WTC11 (cell line): ENCODE data around the gene MAGOHB. TPM values are rescaled to one million over a fixed set of nuclear protein-coding genes. Genes with fewer than 3 reads are reported as not detected.

Source experiments
- ATAC-seq: fragments of 200-7000 bp; cut with Tn5 transposase; 2 replicates; pipeline ENCODE4 v1.10.0; 2021; ENCODE audit warnings: mild to moderate bottlenecking, moderate library complexity
- CTCF ChIA-PET: fragments of 300-600 bp; sonication (Branson Sonifier 250); formaldehyde crosslinking; loops from one replicate; lab custom pipeline; 2021; ENCODE audit warnings: antibody characterized with exemption; lab: Charles Lee
- POLR2A ChIA-PET: fragments of 350-600 bp; sonication (Branson Sonifier 250); formaldehyde crosslinking; loops from one replicate; lab custom pipeline; 2021; ENCODE audit warnings: antibody characterized with exemption; lab: Charles Lee
- DNase-seq: peaks from one replicate; pipeline ENCODE4 v3.0.0; 2021; ENCODE audit warnings: low spot score
- H3K27ac Mint-ChIP-seq: 2 replicates; pipeline ENCODE4 v1.8.0; 2021; ENCODE audit warnings: mixed read lengths
- H3K27me3 Mint-ChIP-seq: 2 replicates; pipeline ENCODE4 v1.8.0; 2021; ENCODE audit warnings: low read depth, mild to moderate bottlenecking, moderate library complexity, mixed read lengths
- H3K36me3 Mint-ChIP-seq: 2 replicates; pipeline ENCODE4 v1.8.0; 2021; ENCODE audit warnings: mixed read lengths
- H3K4me1 Mint-ChIP-seq: 2 replicates; pipeline ENCODE4 v1.8.0; 2022; ENCODE audit warnings: mixed read lengths
- H3K4me3 Mint-ChIP-seq: 2 replicates; pipeline ENCODE4 v1.8.0; 2021; ENCODE audit warnings: mild to moderate bottlenecking, moderate library complexity, mixed read lengths
- H3K9me3 Mint-ChIP-seq: 2 replicates; pipeline ENCODE4 v1.8.0; 2021; ENCODE audit warnings: mixed read lengths
- CREM ChIP-seq: sonication (generic); formaldehyde crosslinking; IDR thresholded peaks from 2 replicates; pipeline ENCODE4 v1.8.1; 2022; ENCODE audit warnings: mild to moderate bottlenecking, missing genetic modification reagents, moderate library complexity
- ERG ChIP-seq: fragments of 250-450 bp; sonication (Bioruptor Pico); IDR thresholded peaks from 2 replicates; pipeline ENCODE4 v1.8.0; 2021; ENCODE audit warnings: mild to moderate bottlenecking
- FOXJ3 ChIP-seq: sonication (generic); formaldehyde crosslinking; IDR thresholded peaks from 2 replicates; pipeline ENCODE4 v1.9.0; 2021; ENCODE audit warnings: missing genetic modification reagents, mild to moderate bottlenecking, borderline replicate concordance
- JAZF1 ChIP-seq: fragments of 250-450 bp; sonication (Bioruptor Pico); IDR thresholded peaks from 2 replicates; pipeline ENCODE4 v1.9.0; 2021; ENCODE audit warnings: moderate library complexity, mild to moderate bottlenecking, inconsistent platforms
- MAX ChIP-seq: sonication (generic); formaldehyde crosslinking; IDR thresholded peaks from 2 replicates; pipeline ENCODE4 v1.8.0; 2022; ENCODE audit warnings: mild to moderate bottlenecking, missing genetic modification reagents
- NFATC4 ChIP-seq: fragments of 250-450 bp; sonication (Bioruptor Pico); IDR thresholded peaks from 2 replicates; pipeline ENCODE4 v1.9.0; 2021; ENCODE audit warnings: mild to moderate bottlenecking
- NFYB ChIP-seq: sonication (generic); formaldehyde crosslinking; conservative IDR thresholded peaks from 2 replicates; pipeline ENCODE4 v1.8.0; 2022; ENCODE audit warnings: low read depth, missing genetic modification reagents
- PREB ChIP-seq: sonication (generic); formaldehyde crosslinking; IDR thresholded peaks from 2 replicates; pipeline ENCODE4 v1.8.1; 2022; ENCODE audit warnings: mild to moderate bottlenecking, missing genetic modification reagents, moderate library complexity, borderline replicate concordance
- RELA ChIP-seq: sonication (generic); formaldehyde crosslinking; IDR thresholded peaks from 2 replicates; pipeline ENCODE4 v1.8.1; 2022; ENCODE audit warnings: missing genetic modification reagents, mild to moderate bottlenecking, borderline replicate concordance
- RORB ChIP-seq: fragments of 250-450 bp; sonication (Bioruptor Pico); IDR thresholded peaks from 2 replicates; pipeline ENCODE4 v1.9.0; 2021; ENCODE audit warnings: mild to moderate bottlenecking
- SMAD4 ChIP-seq: sonication (generic); formaldehyde crosslinking; IDR thresholded peaks from 2 replicates; pipeline ENCODE4 v1.8.0; 2022; ENCODE audit warnings: mild to moderate bottlenecking, missing genetic modification reagents
- ZBTB21 ChIP-seq: sonication (generic); formaldehyde crosslinking; IDR thresholded peaks from 2 replicates; pipeline ENCODE4 v1.8.1; 2023; ENCODE audit warnings: mild to moderate bottlenecking, missing genetic modification reagents, borderline replicate concordance
- ZBTB43 ChIP-seq: sonication (generic); formaldehyde crosslinking; IDR thresholded peaks from 2 replicates; pipeline ENCODE4 v1.8.1; 2023; ENCODE audit warnings: mild to moderate bottlenecking, missing genetic modification reagents
- ZNF425 ChIP-seq: fragments of 250-450 bp; sonication (Bioruptor Pico); conservative IDR thresholded peaks from 2 replicates; pipeline ENCODE4 v1.9.0; 2021; ENCODE audit warnings: mild to moderate bottlenecking
- ZNF671 ChIP-seq: fragments of 250-450 bp; sonication (Bioruptor Pico); IDR thresholded peaks from 2 replicates; pipeline ENCODE4 v1.8.0; 2021; ENCODE audit warnings: mild to moderate bottlenecking
- ZSCAN18 ChIP-seq: fragments of 250-450 bp; sonication (Bioruptor Pico); IDR thresholded peaks from 2 replicates; pipeline ENCODE4 v2.1.2; 2022; ENCODE audit warnings: mild to moderate bottlenecking, moderate library complexity
- total RNA-seq: library from RNA; stranded (reverse); gene quantifications from 3 replicates; pipeline ENCODE4 v1.2.3, GENCODE V29; 2021
- TF ChIP-seq, protein P1 (sequence below): sonication (generic); formaldehyde crosslinking; IDR thresholded peaks from 2 replicates; pipeline ENCODE4 v1.8.0; 2023; ENCODE audit warnings: mild to moderate bottlenecking, missing genetic modification reagents
- TF ChIP-seq, protein P2 (sequence below): sonication (generic); formaldehyde crosslinking; conservative IDR thresholded peaks from 2 replicates; pipeline ENCODE4 v1.8.1; 2023; ENCODE audit warnings: mild to moderate bottlenecking, low read depth, missing genetic modification reagents, moderate library complexity
- TF ChIP-seq, protein P3 (sequence below): sonication (generic); formaldehyde crosslinking; IDR thresholded peaks from 2 replicates; pipeline ENCODE4 v1.8.1; 2023; ENCODE audit warnings: mild to moderate bottlenecking, missing genetic modification reagents, moderate library complexity

The MAGOHB gene
- total RNA-seq, 1 experiment from 2014 or later: 36.1 TPM

- TF ChIP-seq, protein P1, sequence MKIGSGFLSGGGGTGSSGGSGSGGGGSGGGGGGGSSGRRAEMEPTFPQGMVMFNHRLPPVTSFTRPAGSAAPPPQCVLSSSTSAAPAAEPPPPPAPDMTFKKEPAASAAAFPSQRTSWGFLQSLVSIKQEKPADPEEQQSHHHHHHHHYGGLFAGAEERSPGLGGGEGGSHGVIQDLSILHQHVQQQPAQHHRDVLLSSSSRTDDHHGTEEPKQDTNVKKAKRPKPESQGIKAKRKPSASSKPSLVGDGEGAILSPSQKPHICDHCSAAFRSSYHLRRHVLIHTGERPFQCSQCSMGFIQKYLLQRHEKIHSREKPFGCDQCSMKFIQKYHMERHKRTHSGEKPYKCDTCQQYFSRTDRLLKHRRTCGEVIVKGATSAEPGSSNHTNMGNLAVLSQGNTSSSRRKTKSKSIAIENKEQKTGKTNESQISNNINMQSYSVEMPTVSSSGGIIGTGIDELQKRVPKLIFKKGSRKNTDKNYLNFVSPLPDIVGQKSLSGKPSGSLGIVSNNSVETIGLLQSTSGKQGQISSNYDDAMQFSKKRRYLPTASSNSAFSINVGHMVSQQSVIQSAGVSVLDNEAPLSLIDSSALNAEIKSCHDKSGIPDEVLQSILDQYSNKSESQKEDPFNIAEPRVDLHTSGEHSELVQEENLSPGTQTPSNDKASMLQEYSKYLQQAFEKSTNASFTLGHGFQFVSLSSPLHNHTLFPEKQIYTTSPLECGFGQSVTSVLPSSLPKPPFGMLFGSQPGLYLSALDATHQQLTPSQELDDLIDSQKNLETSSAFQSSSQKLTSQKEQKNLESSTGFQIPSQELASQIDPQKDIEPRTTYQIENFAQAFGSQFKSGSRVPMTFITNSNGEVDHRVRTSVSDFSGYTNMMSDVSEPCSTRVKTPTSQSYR: no peak
- TF ChIP-seq MAX (CRISPR knock-in tag) (no peak), SMAD4 (CRISPR knock-in tag) (no peak), NFYB (no peak), ERG (CRISPR knock-in tag) (no peak), ZNF425 (CRISPR knock-in tag) (no peak), RELA (CRISPR knock-in tag) (no peak)
- TF ChIP-seq, protein P2, sequence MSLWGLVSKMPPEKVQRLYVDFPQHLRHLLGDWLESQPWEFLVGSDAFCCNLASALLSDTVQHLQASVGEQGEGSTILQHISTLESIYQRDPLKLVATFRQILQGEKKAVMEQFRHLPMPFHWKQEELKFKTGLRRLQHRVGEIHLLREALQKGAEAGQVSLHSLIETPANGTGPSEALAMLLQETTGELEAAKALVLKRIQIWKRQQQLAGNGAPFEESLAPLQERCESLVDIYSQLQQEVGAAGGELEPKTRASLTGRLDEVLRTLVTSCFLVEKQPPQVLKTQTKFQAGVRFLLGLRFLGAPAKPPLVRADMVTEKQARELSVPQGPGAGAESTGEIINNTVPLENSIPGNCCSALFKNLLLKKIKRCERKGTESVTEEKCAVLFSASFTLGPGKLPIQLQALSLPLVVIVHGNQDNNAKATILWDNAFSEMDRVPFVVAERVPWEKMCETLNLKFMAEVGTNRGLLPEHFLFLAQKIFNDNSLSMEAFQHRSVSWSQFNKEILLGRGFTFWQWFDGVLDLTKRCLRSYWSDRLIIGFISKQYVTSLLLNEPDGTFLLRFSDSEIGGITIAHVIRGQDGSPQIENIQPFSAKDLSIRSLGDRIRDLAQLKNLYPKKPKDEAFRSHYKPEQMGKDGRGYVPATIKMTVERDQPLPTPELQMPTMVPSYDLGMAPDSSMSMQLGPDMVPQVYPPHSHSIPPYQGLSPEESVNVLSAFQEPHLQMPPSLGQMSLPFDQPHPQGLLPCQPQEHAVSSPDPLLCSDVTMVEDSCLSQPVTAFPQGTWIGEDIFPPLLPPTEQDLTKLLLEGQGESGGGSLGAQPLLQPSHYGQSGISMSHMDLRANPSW (CRISPR knock-in tag): no peak
Measured at GRCh38 chr12:10563966-10564365, 49.4 kb downstream of the MAGOHB start (continued).

DNA sequence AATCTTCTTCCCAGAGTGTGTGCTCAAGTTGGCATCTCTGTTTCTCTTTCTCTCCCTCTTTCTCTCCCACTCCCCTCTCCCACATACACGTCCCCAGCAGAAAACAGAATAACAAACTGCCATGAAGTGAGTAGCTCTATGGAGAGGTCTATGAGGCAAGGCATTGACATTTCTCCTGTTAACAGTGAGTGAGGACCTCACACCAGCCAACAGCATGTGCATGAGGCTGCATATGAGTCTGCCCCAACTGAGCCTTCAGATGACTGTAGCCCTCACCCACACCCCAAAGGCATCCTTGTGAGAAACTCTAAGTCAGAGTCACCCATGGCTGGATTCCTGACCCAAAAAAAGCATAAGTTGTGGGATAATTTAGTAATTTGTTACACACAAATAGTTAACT is 50.4 kb downstream of the MAGOHB start:
- ATAC-seq (no peak), DNase-seq (no peak)
- ChIA-PET CTCF (interaction anchor here (1.1 to 1.2 kb wide), 2 partner anchors 94 to 327 kb away, joined by 3 to 4 read pairs; no protein-coding TSS in a partner anchor), POLR2A (no interaction called here)
- H3K27ac Mint-ChIP-seq: no peak overlapping the region
- H3K27me3 Mint-ChIP-seq: no peaks in the 10 kb centered on the region
- peaks cover 3% of the 10 kb centered on the region; the same call in 1 of the 2 replicates for H3K9me3 Mint-ChIP-seq
- H3K4me1 Mint-ChIP-seq: peaks cover 8% of the 10 kb centered on the region
- H3K4me3 Mint-ChIP-seq: no peak overlapping the region
- H3K36me3 Mint-ChIP-seq: no peaks in the 10 kb centered on the region
- TF ChIP-seq CREM (no peak), MAX (CRISPR knock-in tag) (no peak), JAZF1 (CRISPR knock-in tag) (no peak), ZSCAN18 (CRISPR knock-in tag) (no peak), ZNF671 (CRISPR knock-in tag) (no peak), FOXJ3 (no peak), NFATC4 (CRISPR knock-in tag) (no peak), RORB (CRISPR knock-in tag) (no peak), ZBTB43 (no peak), ZBTB21 (CRISPR knock-in tag) (no peak), PREB (CRISPR knock-in tag) (no peak)
- TF ChIP-seq, protein P3, sequence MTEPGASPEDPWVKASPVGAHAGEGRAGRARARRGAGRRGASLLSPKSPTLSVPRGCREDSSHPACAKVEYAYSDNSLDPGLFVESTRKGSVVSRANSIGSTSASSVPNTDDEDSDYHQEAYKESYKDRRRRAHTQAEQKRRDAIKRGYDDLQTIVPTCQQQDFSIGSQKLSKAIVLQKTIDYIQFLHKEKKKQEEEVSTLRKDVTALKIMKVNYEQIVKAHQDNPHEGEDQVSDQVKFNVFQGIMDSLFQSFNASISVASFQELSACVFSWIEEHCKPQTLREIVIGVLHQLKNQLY (CRISPR knock-in tag): no peak
